Epidermal melanocyte (primary cell): ENCODE data around the gene FARP2.
"Not testable (repeated sequence)": the region's sequence is repeated elsewhere in the genome, so short reads cannot be mapped to it uniquely, and the experiment has no call there.

Experiments used
- DNase-seq: peaks from one replicate; pipeline ENCODE4 v3.0.0; 2011; ENCODE audit warnings: low spot score; ENCODE audit not compliant: insufficient read length

Gene FARP2

GRCh38 chr2:241366678-241367077 lies 10.6 kb downstream of the FARP2 start:
- no peak for DNase-seq

DNA sequence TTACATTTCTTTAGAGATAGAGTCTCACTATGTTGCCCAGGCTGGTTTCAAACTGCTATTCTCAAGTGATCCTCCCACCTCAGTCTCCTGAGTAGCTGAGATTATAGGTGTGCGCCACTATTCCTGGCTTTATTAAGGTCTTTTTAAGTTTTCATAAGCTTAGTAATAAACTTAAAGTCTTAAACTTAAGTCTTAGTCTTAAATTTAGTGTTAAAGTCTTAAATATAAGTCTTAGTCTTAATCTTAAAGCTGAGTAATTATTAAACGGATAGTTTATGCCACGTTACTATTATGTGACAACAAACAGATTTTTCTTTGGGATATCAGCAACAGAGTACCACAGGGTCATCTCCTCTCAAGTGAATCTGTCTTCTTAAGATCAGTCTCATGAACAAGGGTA lies 12.6 kb downstream of the FARP2 start:
- DNase-seq, result no peak

- no peak for DNase-seq
Observed at GRCh38 chr2:241372361-241372992, 16.4 kb downstream of the FARP2 start.

GRCh38 chr2:241373446-241373845 lies 17.4 kb downstream of the FARP2 start:
- no peak for DNase-seq

DNA sequence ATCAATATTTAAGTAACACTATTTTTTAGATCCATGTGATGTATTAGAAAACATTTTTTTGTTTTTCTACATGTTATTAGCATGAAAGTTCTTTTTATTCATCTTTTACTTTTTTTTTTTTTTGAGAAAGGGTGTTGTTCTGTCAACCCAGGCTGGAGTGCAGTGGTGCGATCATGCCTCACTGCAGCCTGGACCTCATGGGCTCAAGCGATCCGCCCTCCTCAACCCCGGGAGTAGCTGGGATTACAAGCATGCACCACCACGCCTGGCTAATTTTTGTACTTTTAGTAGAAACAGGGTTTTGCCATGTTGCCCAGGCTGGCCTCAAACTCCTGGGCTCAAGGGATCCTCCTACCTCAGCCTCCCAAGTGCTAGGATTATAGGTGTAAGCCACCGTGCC lies 17.8 kb downstream of the FARP2 start:
- DNase-seq, result not testable (repeated sequence)

DNA sequence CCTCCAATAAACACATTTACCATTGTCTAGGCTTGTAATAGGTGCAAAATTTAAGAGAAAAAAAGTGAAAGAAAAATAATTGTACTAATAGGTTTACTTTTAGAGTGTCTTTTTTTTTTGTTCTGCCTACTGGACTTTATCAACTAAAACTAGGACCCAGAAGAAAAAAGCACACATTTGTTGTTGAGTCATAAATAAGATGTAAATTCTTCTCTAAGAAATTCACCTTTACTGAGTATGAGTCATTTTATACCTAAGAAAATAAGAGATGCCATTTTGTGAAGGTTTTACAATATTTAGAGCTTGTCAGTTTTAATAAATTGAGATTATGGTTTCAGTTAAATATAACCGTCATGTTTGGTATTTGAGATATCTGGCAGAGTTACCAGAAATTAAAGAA lies 19.2 kb downstream of the FARP2 start:
- DNase-seq, result no peak

- DNase-seq, result no peak
Observed at GRCh38 chr2:241376808-241377207, 20.7 kb downstream of the FARP2 start.

DNA sequence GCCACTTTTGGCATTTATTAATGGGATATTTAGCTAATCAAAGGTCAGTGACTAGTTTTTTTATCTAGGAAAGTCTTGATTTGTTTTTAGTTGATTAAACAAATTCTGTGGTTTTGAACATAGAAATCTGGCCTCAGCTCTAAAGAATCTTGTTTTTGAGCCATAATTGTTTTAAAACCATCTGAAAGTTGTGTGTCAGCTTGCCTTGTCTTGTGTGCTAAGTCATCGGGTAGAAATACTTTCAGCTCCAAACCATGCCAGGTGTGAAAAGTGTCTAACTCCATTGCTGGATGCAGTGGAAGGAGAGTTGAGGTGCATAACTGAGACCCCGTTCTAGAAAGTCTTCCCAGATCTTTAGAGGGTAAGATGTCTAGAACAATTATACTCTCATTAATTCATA lies 22.7 kb downstream of the FARP2 start:
- DNase-seq, result no peak

- DNase-seq, result no peak
Observed at GRCh38 chr2:241379481-241380480, 23.7 kb downstream of the FARP2 start.

- DNase-seq, result no peak
Observed at GRCh38 chr2:241381872-241382271, 25.8 kb downstream of the FARP2 start.

DNA sequence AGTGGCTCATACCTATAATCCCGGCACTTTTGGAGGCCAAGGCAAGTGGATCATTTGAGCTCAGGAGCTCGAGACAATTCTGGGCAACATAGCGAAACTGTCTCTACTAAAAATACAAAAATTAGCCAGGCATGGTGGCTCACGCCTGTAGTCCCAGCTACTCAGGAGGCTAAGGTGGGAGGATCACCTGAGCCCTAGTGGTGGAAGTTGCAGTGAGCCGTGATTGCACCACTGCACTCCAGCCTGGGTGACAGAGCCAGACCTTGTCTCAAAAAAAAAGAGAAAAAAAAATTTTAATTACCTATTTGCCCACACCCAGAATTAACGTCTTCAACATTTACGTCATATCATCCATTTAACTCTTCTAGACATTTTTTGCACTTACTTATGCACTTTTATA lies 29.4 kb downstream of the FARP2 start:
- DNase-seq, result not testable (repeated sequence)

DNA sequence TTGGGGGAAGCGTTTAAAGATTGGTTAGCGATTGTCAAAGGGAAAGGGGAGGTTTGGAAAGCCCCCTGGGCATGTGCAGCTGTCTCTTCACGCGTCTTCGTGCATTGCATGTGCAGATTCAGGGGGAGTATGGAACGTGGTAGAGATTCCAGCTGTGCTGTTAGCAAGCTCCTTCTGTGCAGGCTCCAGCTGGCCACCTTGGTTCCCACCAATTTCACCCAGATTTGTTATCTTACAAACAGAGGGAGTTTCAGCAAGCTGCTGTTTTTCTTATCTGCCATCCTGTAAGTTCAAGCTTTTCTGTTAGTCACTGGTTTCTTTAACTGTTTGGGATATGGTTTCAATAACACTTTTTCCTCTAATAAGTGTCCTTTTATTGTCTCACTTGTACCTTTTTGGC lies 30.4 kb downstream of the FARP2 start:
- no peak for DNase-seq

- no peak for DNase-seq
Observed at GRCh38 chr2:241389697-241390096, 33.6 kb downstream of the FARP2 start.

- no peak for DNase-seq
Observed at GRCh38 chr2:241390301-241391206, 34.5 kb downstream of the FARP2 start.

- peak; percentile 27 for DNase-seq
Observed at GRCh38 chr2:241391892-241392665, 36.0 kb downstream of the FARP2 start.

DNA sequence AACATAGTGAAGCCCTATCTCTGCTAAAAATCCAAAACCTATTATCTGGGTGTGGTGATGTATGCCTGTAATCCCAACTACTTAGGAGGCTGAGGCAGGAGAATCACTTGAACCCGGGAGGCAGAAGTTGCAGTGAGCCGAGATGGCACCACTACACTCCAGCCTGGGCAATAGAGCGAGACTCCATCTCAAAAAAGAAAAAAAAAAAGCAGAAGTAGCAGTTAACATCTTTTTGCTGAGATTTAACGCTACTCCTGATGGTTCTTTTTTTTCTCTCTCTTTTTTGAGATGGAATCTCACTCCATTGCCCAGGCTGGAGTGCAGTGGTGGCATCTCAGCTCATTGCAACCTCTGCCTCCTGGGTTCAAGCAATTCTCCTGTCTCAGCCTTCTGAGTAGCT lies 36.7 kb downstream of the FARP2 start:
- not testable (repeated sequence) for DNase-seq

GRCh38 chr2:241393524-241394196 lies 37.6 kb downstream of the FARP2 start:
- no peak for DNase-seq

DNA sequence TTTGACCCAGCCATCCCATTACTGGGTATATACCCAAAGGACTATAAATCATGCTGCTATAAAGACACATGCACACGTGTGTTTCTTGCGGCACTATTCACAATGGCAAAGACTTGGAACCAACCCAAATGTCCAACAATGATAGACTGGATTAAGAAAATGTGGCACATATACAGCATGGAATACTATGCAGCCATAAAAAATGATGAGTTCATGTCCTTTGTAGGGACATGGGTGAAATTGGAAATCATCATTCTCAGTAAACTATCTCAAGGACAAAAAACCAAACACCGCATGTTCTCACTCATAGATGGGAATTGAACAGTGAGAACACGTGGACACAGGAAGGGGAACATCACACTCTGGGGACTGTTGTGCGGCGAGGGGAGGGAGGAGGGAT lies 40.7 kb downstream of the FARP2 start:
- not testable (repeated sequence) for DNase-seq

GRCh38 chr2:241399941-241400922 lies 44.1 kb downstream of the FARP2 start:
- no peak for DNase-seq
